Measurements from ENCODE around the gene GRAMD4. TPM values are rescaled to one million over a fixed set of nuclear protein-coding genes. Genes with fewer than 3 reads are reported as not detected.
A peak's percentile ranks its signal among the peaks of the same experiment; 100 is the strongest.

The GRAMD4 gene
- total RNA-seq, 1 experiment from 2014 or later = 19.8 TPM

- H3K4me1 Mint-ChIP-seq = peaks cover 19 to 38% of the 10 kb centered on the region in 2 experiments
- no peak overlapping the region for H2BK5ac ChIP-seq (ENCODE audit: insufficient read length, low read length)
- H3K56ac ChIP-seq (ENCODE audit: insufficient read length, low read depth, low read length) = no peak overlapping the region
- H4K91ac ChIP-seq (ENCODE audit: insufficient read length, low read depth, low read length) = no peak overlapping the region
- no peaks in the 10 kb centered on the region for H4K20me1 ChIP-seq (ENCODE audit: control insufficient read depth, insufficient read depth, insufficient read length)
- no peaks in the 10 kb centered on the region for H3K9me3 ChIP-seq (ENCODE audit: control insufficient read depth, low read depth, low read length)
- no peak overlapping the region for H2AFZ ChIP-seq (ENCODE audit: low read length)
- no peak overlapping the region; the same call in 1 of the 2 replicates for H3K14ac ChIP-seq (ENCODE audit: insufficient read depth, low read length)
- no peak overlapping the region for H2BK20ac ChIP-seq (ENCODE audit: low read depth, low read length, poor library complexity, severe bottlenecking)
- no peak overlapping the region for H4K5ac ChIP-seq (ENCODE audit: insufficient read length, low read depth, low read length)
- no peaks in the 10 kb centered on the region for H3K36me3 Mint-ChIP-seq (ENCODE audit: insufficient read depth in 1 of 3, low read depth in 3 of 3)
- H3K4me1 ChIP-seq (ENCODE audit: insufficient read depth, low read length) = no peaks in the 10 kb centered on the region
- no peak overlapping the region for H4K8ac ChIP-seq (replicated peaks; ENCODE audit: insufficient read length, low read depth, low read length)
- H2AK5ac ChIP-seq (ENCODE audit: insufficient read length, low read length) = no peak overlapping the region
- no peaks in the 10 kb centered on the region for H3K9me3 Mint-ChIP-seq
- no peaks in the 10 kb centered on the region for H3K27me3 Mint-ChIP-seq (ENCODE audit: low read depth)
- no peaks in the 10 kb centered on the region for H3K27me3 ChIP-seq (ENCODE audit: insufficient read depth, low read length)
- H3K23me2 ChIP-seq (ENCODE audit: insufficient read length, low read depth, low read length, poor library complexity, severe bottlenecking) = no peaks in the 10 kb centered on the region
- no peak overlapping the region for H3K9ac ChIP-seq (ENCODE audit: extremely low read depth, insufficient read length, low read length)
- no peak overlapping the region for H3K27ac ChIP-seq (ENCODE audit: insufficient read length, low read depth, low read length)
- H3T11ph ChIP-seq (ENCODE audit: low read length) = no peak overlapping the region
- H3K4me3 Mint-ChIP-seq = no peak overlapping the region; a peak in 1 of 5 replicates
- H3K27ac Mint-ChIP-seq = peak overlapping the region in 1 of 3 experiments; percentile 53; a peak in 2 of 7 replicates
- no peak overlapping the region for H2BK120ac ChIP-seq (ENCODE audit: low read depth, low read length, poor library complexity, severe bottlenecking)
- no peak overlapping the region for H3K23ac ChIP-seq (ENCODE audit: insufficient read length, low read depth, low read length)
- no peak overlapping the region for H3K18ac ChIP-seq (ENCODE audit: insufficient read length, low read depth, low read length)
- no peak overlapping the region for H3K4me2 ChIP-seq (ENCODE audit: insufficient read depth, insufficient read length, low read length)
- no peak overlapping the region for H2BK15ac ChIP-seq (ENCODE audit: low read depth, low read length)
- TF ChIP-seq, protein P1, sequence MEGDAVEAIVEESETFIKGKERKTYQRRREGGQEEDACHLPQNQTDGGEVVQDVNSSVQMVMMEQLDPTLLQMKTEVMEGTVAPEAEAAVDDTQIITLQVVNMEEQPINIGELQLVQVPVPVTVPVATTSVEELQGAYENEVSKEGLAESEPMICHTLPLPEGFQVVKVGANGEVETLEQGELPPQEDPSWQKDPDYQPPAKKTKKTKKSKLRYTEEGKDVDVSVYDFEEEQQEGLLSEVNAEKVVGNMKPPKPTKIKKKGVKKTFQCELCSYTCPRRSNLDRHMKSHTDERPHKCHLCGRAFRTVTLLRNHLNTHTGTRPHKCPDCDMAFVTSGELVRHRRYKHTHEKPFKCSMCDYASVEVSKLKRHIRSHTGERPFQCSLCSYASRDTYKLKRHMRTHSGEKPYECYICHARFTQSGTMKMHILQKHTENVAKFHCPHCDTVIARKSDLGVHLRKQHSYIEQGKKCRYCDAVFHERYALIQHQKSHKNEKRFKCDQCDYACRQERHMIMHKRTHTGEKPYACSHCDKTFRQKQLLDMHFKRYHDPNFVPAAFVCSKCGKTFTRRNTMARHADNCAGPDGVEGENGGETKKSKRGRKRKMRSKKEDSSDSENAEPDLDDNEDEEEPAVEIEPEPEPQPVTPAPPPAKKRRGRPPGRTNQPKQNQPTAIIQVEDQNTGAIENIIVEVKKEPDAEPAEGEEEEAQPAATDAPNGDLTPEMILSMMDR (conservative IDR thresholded peaks at IDR 0.05) = no peak
- no peak overlapping the region for H2BK12ac ChIP-seq (ENCODE audit: insufficient read length, low read depth, low read length)
- no peaks in the 10 kb centered on the region for H3K79me2 ChIP-seq (ENCODE audit: insufficient read depth, low read length)
- no CpG with 5 or more reads among the region's 8 CpGs for WGBS (ENCODE audit: extremely low coverage, insufficient read length, low lambda C conversion rate)
- no peak for DNase-seq
- no peaks in the 10 kb centered on the region for H3K79me1 ChIP-seq (ENCODE audit: insufficient read depth, low read depth, low read length, poor library complexity, severe bottlenecking)
- no peak overlapping the region for H3K4ac ChIP-seq (ENCODE audit: low read depth, low read length)
Observed at GRCh38 chr22:46591930-46592329, 28.3 kb upstream of the GRAMD4 start.

All from H9 (cell line).